ENCODE measurements around the gene CLBA1. TPM values are rescaled to one million over a fixed set of nuclear protein-coding genes. Genes with fewer than 3 reads are reported as not detected.
"Not testable (repeated sequence)": the region's sequence is repeated elsewhere in the genome, so short reads cannot be mapped to it uniquely, and the experiment has no call there.

Gene CLBA1
- total RNA-seq, 1 donor from 2014 or later: 4.5 TPM

- no peak overlapping the region for H3K4me3 ChIP-seq (ENCODE audit: low read depth, low read length)
- TF ChIP-seq, protein P1, sequence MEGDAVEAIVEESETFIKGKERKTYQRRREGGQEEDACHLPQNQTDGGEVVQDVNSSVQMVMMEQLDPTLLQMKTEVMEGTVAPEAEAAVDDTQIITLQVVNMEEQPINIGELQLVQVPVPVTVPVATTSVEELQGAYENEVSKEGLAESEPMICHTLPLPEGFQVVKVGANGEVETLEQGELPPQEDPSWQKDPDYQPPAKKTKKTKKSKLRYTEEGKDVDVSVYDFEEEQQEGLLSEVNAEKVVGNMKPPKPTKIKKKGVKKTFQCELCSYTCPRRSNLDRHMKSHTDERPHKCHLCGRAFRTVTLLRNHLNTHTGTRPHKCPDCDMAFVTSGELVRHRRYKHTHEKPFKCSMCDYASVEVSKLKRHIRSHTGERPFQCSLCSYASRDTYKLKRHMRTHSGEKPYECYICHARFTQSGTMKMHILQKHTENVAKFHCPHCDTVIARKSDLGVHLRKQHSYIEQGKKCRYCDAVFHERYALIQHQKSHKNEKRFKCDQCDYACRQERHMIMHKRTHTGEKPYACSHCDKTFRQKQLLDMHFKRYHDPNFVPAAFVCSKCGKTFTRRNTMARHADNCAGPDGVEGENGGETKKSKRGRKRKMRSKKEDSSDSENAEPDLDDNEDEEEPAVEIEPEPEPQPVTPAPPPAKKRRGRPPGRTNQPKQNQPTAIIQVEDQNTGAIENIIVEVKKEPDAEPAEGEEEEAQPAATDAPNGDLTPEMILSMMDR (conservative IDR thresholded peaks at IDR 0.05; ENCODE audit: low read depth, low read length): no peak
- DNase-seq (ENCODE audit: low read depth): no peak
Measured at GRCh38 chr14:105028251-105028927, 42.8 kb downstream of the CLBA1 start.

GRCh38 chr14:105029402-105029801 is 43.8 kb downstream of the CLBA1 start:
- H3K4me3 ChIP-seq (ENCODE audit: low read depth, low read length): no peak overlapping the region
- no peak for DNase-seq (ENCODE audit: low read depth)
- TF ChIP-seq, protein P1 (conservative IDR thresholded peaks at IDR 0.05; ENCODE audit: low read depth, low read length): no peak

DNA sequence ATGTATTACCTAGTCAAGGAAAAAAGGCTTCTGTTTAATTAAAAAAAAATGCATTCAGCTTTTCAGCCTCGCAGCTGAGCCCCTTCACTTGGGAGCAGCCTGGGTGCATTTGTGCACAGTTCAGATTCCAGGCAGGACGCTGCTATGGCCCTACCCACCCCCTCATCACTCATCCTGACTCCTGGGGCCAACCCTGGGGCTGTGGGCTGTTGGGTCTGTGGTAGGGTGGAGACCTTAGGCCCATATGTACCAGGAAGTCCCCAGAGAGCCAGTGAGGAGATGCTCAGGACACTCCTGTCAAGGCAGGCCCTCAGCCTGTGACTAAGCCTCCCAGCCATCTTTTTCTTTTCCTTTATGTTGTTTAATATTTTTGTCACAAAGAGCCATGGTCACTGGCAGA is 44.6 kb downstream of the CLBA1 start:
- no peak for DNase-seq (ENCODE audit: low read depth)
- no peak overlapping the region for H3K4me3 ChIP-seq (ENCODE audit: low read depth, low read length)
- TF ChIP-seq, protein P1 (conservative IDR thresholded peaks at IDR 0.05; ENCODE audit: low read depth, low read length): no peak

- H3K4me3 ChIP-seq (ENCODE audit: low read depth, low read length): no peak overlapping the region
- DNase-seq (ENCODE audit: low read depth): no peak
- TF ChIP-seq, protein P1 (conservative IDR thresholded peaks at IDR 0.05; ENCODE audit: low read depth, low read length): no peak
Measured at GRCh38 chr14:105030836-105031396, 45.3 kb downstream of the CLBA1 start.

GRCh38 chr14:105032451-105032901 is 46.9 kb downstream of the CLBA1 start:
- DNase-seq (ENCODE audit: low read depth): not testable (repeated sequence)
- H3K4me3 ChIP-seq (ENCODE audit: low read depth, low read length): peak overlapping the region; percentile 59

GRCh38 chr14:105033412-105033900 is 47.9 kb downstream of the CLBA1 start:
- DNase-seq (ENCODE audit: low read depth): not testable (repeated sequence)

GRCh38 chr14:105034315-105035039 is 48.9 kb downstream of the CLBA1 start:
- no peak for DNase-seq (ENCODE audit: low read depth)
- peak overlapping the region; percentile 59 for H3K4me3 ChIP-seq (ENCODE audit: low read depth, low read length)
- TF ChIP-seq, protein P1 (conservative IDR thresholded peaks at IDR 0.05; ENCODE audit: low read depth, low read length): no peak

More at GRCh38 chr14:105033412-105033900, 47.9 kb downstream of the CLBA1 start:
- H3K4me3 ChIP-seq (ENCODE audit: low read depth, low read length): peak overlapping the region; percentile 59

DNA sequence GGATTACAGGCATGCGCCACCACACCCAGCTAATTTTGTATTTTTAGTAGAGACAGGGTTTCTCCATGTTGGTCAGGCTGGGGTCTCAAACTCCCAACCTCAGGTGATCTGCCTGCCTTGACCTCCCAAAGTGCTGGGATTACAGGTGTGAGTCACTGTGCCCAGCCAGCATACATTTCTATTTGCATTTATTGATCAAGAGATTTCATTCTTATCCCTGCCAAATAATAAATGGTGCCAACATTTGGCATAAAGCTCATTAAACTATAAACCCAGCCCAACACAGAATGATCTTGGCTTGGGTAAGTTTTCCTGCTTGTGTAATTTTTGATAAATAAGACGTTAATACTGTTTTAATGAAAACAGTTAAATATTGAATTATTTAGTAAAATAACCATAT is 50.0 kb downstream of the CLBA1 start:
- not testable (repeated sequence) for H3K4me3 ChIP-seq (ENCODE audit: low read depth, low read length); DNase-seq (ENCODE audit: low read depth)

All from epithelial cell of proximal tubule (primary cell).